D721Med (cell line): ENCODE measurements around the gene CNTF.
A peak's percentile ranks its signal among the peaks of the same experiment; 100 is the strongest.

ENCODE experiments used
- DNase-seq: peaks from one replicate; pipeline ENCODE4 v3.0.0; 2011; ENCODE audit warnings: low spot score; ENCODE audit not compliant: insufficient read length
- FAIRE-seq: peaks from 2 replicates; lab custom pipeline; 2011; peaks lifted over from hg19 to GRCh38; lab: Jason Lieb, UNC
- TF ChIP-seq, protein P1 (sequence below): IDR thresholded peaks from 2 replicates; pipeline ENCODE4 v1.5.1; 2012; ENCODE audit warnings: mild to moderate bottlenecking, control low read depth; ENCODE audit not compliant: insufficient read depth; ENCODE audit errors: missing control alignments

The CNTF gene

DNA sequence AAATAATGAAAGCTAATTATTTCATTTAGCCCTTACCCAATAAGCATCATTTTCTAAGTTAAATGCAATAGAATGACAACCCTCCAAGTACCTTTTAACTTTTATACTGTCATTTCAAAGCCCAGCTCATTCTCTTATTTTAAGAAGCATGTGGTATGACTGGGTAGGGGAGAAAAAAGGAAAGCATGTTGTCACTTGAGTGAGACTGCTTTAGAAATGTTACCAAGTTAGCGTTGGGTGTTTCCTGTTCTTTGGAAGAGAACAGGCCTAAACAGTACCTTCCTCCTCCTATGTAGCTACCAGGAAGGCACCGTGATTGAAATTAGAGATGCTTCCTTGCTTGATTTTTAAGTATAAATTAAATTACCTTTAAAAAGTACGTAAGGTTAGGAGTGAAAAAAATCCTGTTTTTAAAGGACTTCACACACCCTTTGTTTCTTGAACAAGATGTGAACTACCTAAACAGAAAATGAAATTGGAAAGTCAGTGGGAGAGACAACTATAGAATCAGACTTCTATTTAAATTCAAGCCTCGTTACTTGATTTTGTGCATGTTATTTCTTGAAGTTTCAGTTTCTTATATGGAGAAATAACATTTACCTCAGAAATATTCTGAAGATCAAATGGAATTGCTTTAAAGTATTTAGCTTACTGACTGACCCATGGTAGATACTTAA lies 741 bp upstream of the CNTF start:
- DNase-seq (no peak), FAIRE-seq (no peak)
- TF ChIP-seq, protein P1, sequence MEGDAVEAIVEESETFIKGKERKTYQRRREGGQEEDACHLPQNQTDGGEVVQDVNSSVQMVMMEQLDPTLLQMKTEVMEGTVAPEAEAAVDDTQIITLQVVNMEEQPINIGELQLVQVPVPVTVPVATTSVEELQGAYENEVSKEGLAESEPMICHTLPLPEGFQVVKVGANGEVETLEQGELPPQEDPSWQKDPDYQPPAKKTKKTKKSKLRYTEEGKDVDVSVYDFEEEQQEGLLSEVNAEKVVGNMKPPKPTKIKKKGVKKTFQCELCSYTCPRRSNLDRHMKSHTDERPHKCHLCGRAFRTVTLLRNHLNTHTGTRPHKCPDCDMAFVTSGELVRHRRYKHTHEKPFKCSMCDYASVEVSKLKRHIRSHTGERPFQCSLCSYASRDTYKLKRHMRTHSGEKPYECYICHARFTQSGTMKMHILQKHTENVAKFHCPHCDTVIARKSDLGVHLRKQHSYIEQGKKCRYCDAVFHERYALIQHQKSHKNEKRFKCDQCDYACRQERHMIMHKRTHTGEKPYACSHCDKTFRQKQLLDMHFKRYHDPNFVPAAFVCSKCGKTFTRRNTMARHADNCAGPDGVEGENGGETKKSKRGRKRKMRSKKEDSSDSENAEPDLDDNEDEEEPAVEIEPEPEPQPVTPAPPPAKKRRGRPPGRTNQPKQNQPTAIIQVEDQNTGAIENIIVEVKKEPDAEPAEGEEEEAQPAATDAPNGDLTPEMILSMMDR, result no peak

- TF ChIP-seq, protein P1, result no peak
- DNase-seq, result no peak
- FAIRE-seq, result no peak
Measured at GRCh38 chr11:58625086-58625485, 2.6 kb downstream of the CNTF start.

DNA sequence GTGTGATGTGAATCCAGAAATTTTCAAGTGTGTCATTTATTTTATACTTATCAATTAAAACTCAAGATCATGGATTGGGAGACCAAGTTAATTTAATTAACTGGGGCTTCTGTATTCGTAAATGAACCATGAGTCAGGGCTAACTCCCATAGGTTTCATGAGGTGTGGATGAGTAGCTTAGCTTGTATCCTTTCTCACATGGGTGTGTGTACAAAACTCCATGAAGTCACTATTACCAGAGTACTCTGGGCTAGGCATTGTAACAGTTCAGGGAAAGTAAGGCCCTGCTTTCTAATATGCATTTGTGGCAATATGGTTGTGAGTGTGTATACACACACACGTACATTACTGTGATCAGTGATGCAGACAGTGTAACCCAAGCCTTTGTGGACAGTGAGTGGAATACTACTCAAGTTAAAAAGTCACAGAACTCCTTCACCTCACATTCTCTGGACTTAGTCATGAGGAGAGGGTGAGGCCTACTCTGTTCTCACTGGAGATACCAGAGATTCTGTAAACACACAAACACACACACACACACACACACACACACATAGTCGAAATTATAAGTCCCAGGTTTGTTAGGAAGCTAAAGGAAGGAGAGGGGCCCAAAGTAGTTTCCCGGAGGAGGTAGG lies 3.5 kb downstream of the CNTF start:
- DNase-seq (no peak), FAIRE-seq (no peak)
- TF ChIP-seq, protein P1, result no peak

- FAIRE-seq, result no peak
- TF ChIP-seq, protein P1, result no peak
- no peak for DNase-seq
Measured at GRCh38 chr11:58626934-58627483, 4.5 kb downstream of the CNTF start.

GRCh38 chr11:58628446-58628845 lies 6.0 kb downstream of the CNTF start:
- TF ChIP-seq, protein P1, result no peak
- no peak for DNase-seq
- no peak for FAIRE-seq

DNA sequence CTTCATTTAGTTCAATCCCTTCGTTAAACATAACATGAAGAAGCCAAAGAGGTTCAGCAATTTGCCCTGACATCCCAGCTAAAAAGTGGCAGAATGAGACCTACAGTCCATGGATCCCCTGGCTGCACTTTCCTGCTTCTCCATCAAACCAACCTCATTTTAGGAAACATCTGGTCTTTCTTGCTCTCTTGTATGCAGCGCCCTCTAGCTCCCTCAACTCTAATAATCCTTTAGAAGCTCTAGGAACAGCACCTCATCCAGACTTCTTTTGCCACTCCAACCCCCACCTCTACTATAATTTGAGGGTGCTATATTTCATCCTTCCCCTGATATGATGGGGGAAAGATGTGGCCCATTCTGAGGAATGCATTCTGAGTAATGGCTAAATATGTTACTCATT lies 7.4 kb downstream of the CNTF start:
- TF ChIP-seq, protein P1, result peak; percentile 54
- DNase-seq, result no peak
- FAIRE-seq, result no peak

GRCh38 chr11:58631378-58631777 lies 8.9 kb downstream of the CNTF start:
- TF ChIP-seq, protein P1, result no peak
- FAIRE-seq (no peak), DNase-seq (no peak)
